IPS-18a (cell line): Measurements from ENCODE around the gene SMIM5.

ENCODE experiments used
- H3K27ac ChIP-seq: one replicate; pipeline ENCODE4 v1.5.1; 2013; ENCODE audit warnings: low read length
- H3K27me3 ChIP-seq: one replicate; pipeline ENCODE4 v1.6.1; 2013; ENCODE audit warnings: mild to moderate bottlenecking, low read length; ENCODE audit not compliant: control insufficient read depth, insufficient read depth
- H3K36me3 ChIP-seq: one replicate; pipeline ENCODE4 v1.6.1; 2013; ENCODE audit warnings: low read depth, low read length; ENCODE audit not compliant: control insufficient read depth
- H3K4me1 ChIP-seq: one replicate; pipeline ENCODE4 v1.6.1; 2013; ENCODE audit warnings: low read depth, low read length; ENCODE audit not compliant: control insufficient read depth
- H3K4me3 ChIP-seq: one replicate; pipeline ENCODE4 v1.5.1; 2013; ENCODE audit warnings: low read length
- H3K9ac ChIP-seq: one replicate; pipeline ENCODE4 v1.6.1; 2013; ENCODE audit warnings: mild to moderate bottlenecking, low read length, moderate library complexity
- H3K9me3 ChIP-seq: one replicate; pipeline ENCODE4 v1.6.1; 2013; ENCODE audit warnings: low read depth, low read length; ENCODE audit not compliant: control insufficient read depth

SMIM5 gene

GRCh38 chr17:75664099-75664549, 30.9 kb downstream of the SMIM5 start:
- peaks cover 5% of the 10 kb centered on the region for H3K4me1 ChIP-seq
- no peak overlapping the region for H3K27ac ChIP-seq
- H3K9me3 ChIP-seq = no peaks in the 10 kb centered on the region
- no peak overlapping the region for H3K9ac ChIP-seq
- H3K27me3 ChIP-seq = no peaks in the 10 kb centered on the region
- peaks cover 29% of the 10 kb centered on the region for H3K36me3 ChIP-seq
- H3K4me3 ChIP-seq = no peak overlapping the region

GRCh38 chr17:75665981-75666380, 32.7 kb downstream of the SMIM5 start:
- Histone ChIP-seq H3K9ac (peak overlapping the region; percentile 95), H3K27ac (no peak overlapping the region), H3K36me3 (peaks cover 38% of the 10 kb centered on the region)

GRCh38 chr17:75666959-75667790, 33.9 kb downstream of the SMIM5 start, which contains the start of the genes RECQL5 and SAP30BP:
TSS of gene RECQL5 (minus strand) at chr17:75667154. CDS start at chr17:75666557, 597 bp downstream.
TSS of gene SAP30BP (plus strand) at chr17:75667338. CDS start at chr17:75667373, 35 bp downstream.
- Histone ChIP-seq H3K4me1 (peaks cover 5% of the 10 kb centered on the region), H3K36me3 (peaks cover 41% of the 10 kb centered on the region)

More at GRCh38 chr17:75665981-75666380, 32.7 kb downstream of the SMIM5 start:
- Histone ChIP-seq H3K4me3 (peak overlapping the region; percentile 100), H3K9me3 (no peaks in the 10 kb centered on the region), H3K4me1 (peaks cover 5% of the 10 kb centered on the region), H3K27me3 (no peaks in the 10 kb centered on the region)

GRCh38 chr17:75667825-75668224, 34.6 kb downstream of the SMIM5 start:
- Histone ChIP-seq H3K9me3 (no peaks in the 10 kb centered on the region), H3K27me3 (no peaks in the 10 kb centered on the region), H3K36me3 (peaks cover 38% of the 10 kb centered on the region), H3K4me1 (peaks cover 5% of the 10 kb centered on the region), H3K4me3 (peak overlapping the region; percentile 100), H3K27ac (peak overlapping the region; percentile 88), H3K9ac (peak overlapping the region; percentile 95)

More at GRCh38 chr17:75666959-75667790, 33.9 kb downstream of the SMIM5 start, which contains the start of the genes RECQL5 and SAP30BP:
- Histone ChIP-seq H3K27ac (peak within 1 kb of the TSS; percentile 92), H3K9ac (peak within 1 kb of the TSS; percentile 95), H3K27me3 (no peaks in the 10 kb centered on the region), H3K9me3 (no peaks in the 10 kb centered on the region), H3K4me3 (peak within 1 kb of the TSS; percentile 100)

- Histone ChIP-seq H3K27ac (no peak overlapping the region), H3K4me3 (peak overlapping the region; percentile 100), H3K4me1 (peaks cover 5% of the 10 kb centered on the region), H3K9ac (peak overlapping the region; percentile 95), H3K36me3 (peaks cover 38% of the 10 kb centered on the region), H3K27me3 (no peaks in the 10 kb centered on the region), H3K9me3 (no peaks in the 10 kb centered on the region)
Observed at GRCh38 chr17:75668489-75668888, 35.3 kb downstream of the SMIM5 start.

GRCh38 chr17:75670868-75671267, 37.6 kb downstream of the SMIM5 start:
- Histone ChIP-seq H3K9me3 (no peaks in the 10 kb centered on the region), H3K27me3 (no peaks in the 10 kb centered on the region), H3K9ac (no peak overlapping the region), H3K27ac (no peak overlapping the region), H3K4me3 (no peak overlapping the region), H3K4me1 (peaks cover 5% of the 10 kb centered on the region), H3K36me3 (peaks cover 42% of the 10 kb centered on the region)

- no peak overlapping the region for H3K27ac ChIP-seq
- H3K27me3 ChIP-seq = no peaks in the 10 kb centered on the region
- no peak overlapping the region for H3K9ac ChIP-seq
- peaks cover 49% of the 10 kb centered on the region for H3K36me3 ChIP-seq
- H3K4me1 ChIP-seq = peaks cover 5% of the 10 kb centered on the region
- no peaks in the 10 kb centered on the region for H3K9me3 ChIP-seq
- no peak overlapping the region for H3K4me3 ChIP-seq
Observed at GRCh38 chr17:75672011-75672410, 38.8 kb downstream of the SMIM5 start.

GRCh38 chr17:75673487-75673886, 40.3 kb downstream of the SMIM5 start:
- peaks cover 52% of the 10 kb centered on the region for H3K36me3 ChIP-seq
- H3K9me3 ChIP-seq = no peaks in the 10 kb centered on the region
- no peak overlapping the region for H3K4me3 ChIP-seq
- no peaks in the 10 kb centered on the region for H3K4me1 ChIP-seq
- H3K27ac ChIP-seq = no peak overlapping the region
- no peaks in the 10 kb centered on the region for H3K27me3 ChIP-seq
- no peak overlapping the region for H3K9ac ChIP-seq

GRCh38 chr17:75676461-75676860, 43.2 kb downstream of the SMIM5 start:
- Histone ChIP-seq H3K9ac (no peak overlapping the region), H3K4me3 (no peak overlapping the region), H3K27me3 (no peaks in the 10 kb centered on the region), H3K36me3 (peaks cover 34% of the 10 kb centered on the region), H3K9me3 (no peaks in the 10 kb centered on the region), H3K27ac (no peak overlapping the region), H3K4me1 (no peaks in the 10 kb centered on the region)

- Histone ChIP-seq H3K36me3 (peaks cover 17% of the 10 kb centered on the region), H3K9me3 (no peaks in the 10 kb centered on the region), H3K4me3 (no peak overlapping the region), H3K9ac (no peak overlapping the region), H3K27me3 (no peaks in the 10 kb centered on the region), H3K4me1 (no peaks in the 10 kb centered on the region), H3K27ac (no peak overlapping the region)
Observed at GRCh38 chr17:75679706-75680211, 46.5 kb downstream of the SMIM5 start.

- Histone ChIP-seq H3K9me3 (no peaks in the 10 kb centered on the region), H3K27me3 (no peaks in the 10 kb centered on the region), H3K4me3 (no peak overlapping the region), H3K27ac (no peak overlapping the region), H3K9ac (no peak overlapping the region), H3K4me1 (no peaks in the 10 kb centered on the region), H3K36me3 (peaks cover 17% of the 10 kb centered on the region)
Observed at GRCh38 chr17:75680431-75680830, 47.2 kb downstream of the SMIM5 start.
